ENCODE measurements around the gene PRKCA.

DNA sequence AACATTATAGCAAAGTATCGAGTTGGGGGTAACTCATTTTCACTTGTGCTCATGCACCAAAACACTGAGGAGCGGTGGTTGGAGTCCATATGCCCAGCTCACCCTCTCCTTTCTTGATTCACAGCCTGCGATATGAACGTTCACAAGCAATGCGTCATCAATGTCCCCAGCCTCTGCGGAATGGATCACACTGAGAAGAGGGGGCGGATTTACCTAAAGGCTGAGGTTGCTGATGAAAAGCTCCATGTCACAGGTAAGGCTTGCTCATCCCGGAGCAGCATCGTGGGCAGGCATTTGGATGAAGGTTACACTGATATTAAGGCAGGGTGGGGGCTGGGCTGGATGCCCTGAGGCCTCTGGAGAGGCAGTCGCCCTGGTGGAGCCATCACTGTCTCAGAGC is 342.8 kb downstream of the PRKCA start:
- TF ChIP-seq, protein P1, sequence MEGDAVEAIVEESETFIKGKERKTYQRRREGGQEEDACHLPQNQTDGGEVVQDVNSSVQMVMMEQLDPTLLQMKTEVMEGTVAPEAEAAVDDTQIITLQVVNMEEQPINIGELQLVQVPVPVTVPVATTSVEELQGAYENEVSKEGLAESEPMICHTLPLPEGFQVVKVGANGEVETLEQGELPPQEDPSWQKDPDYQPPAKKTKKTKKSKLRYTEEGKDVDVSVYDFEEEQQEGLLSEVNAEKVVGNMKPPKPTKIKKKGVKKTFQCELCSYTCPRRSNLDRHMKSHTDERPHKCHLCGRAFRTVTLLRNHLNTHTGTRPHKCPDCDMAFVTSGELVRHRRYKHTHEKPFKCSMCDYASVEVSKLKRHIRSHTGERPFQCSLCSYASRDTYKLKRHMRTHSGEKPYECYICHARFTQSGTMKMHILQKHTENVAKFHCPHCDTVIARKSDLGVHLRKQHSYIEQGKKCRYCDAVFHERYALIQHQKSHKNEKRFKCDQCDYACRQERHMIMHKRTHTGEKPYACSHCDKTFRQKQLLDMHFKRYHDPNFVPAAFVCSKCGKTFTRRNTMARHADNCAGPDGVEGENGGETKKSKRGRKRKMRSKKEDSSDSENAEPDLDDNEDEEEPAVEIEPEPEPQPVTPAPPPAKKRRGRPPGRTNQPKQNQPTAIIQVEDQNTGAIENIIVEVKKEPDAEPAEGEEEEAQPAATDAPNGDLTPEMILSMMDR (conservative IDR thresholded peaks at IDR 0.05; ENCODE audit: low read depth, low read length) = no peak
- no peak for TF ChIP-seq EZH2 (IDR thresholded peaks at IDR 0.05; ENCODE audit: low read length, unreplicated experiment)
